Breast epithelium (tissue), 4 donors: ENCODE results near the gene RRAD. TPM values are rescaled to one million over a fixed set of nuclear protein-coding genes. Genes with fewer than 3 reads are reported as not detected.

ENCODE experiments used
- DNase-seq, 2 donors: peaks; one replicate each; pipeline ENCODE4 v3.0.0-alpha.2; 2019; ENCODE audit warnings: low spot score in 2 of 2
- H3K27ac ChIP-seq, 2 donors: fragments of 200-600 bp; sonication (generic) in 1 of 2; one replicate each; pipeline ENCODE4 v1.5.1; 2016 to 2019; ENCODE audit warnings: mild to moderate bottlenecking in 1 of 2
- H3K27me3 ChIP-seq, 2 donors: fragments of 200-600 bp; sonication (generic) in 1 of 2; one replicate each; pipeline versions ENCODE4 v1.5.1 to v1.6.0; 2017 to 2019; ENCODE audit warnings: control low read depth in 1 of 2, mild to moderate bottlenecking in 1 of 2
- H3K36me3 ChIP-seq: fragments of 200-600 bp; one replicate; pipeline ENCODE4 v1.5.1; 2019
- H3K4me1 ChIP-seq, 2 donors: fragments of 200-600 bp; sonication (generic); one replicate each; pipeline ENCODE4 v1.5.1; 2016 to 2019; ENCODE audit warnings: control low read depth in 1 of 2
- H3K4me3 ChIP-seq, 3 donors: fragments of 200-600 bp; sonication (generic); 1 replicate in 2 of 3; 2 replicates in 1 of 3; pipeline ENCODE4 v1.5.1; 2016 to 2019; ENCODE audit warnings: mild to moderate bottlenecking in 3 of 3, moderate library complexity in 2 of 3
- H3K9me3 ChIP-seq, 2 donors: fragments of 200-600 bp; sonication (generic) in 1 of 2; one replicate each; pipeline ENCODE4 v1.5.1; 2016 to 2019; ENCODE audit warnings: control low read depth in 1 of 2
- POLR2A ChIP-seq: fragments of 450-650 bp; IDR thresholded peaks from one replicate; pipeline ENCODE4 v1.6.1; 2016; ENCODE audit warnings: antibody characterized with exemption, mild to moderate bottlenecking, moderate library complexity
- POLR2AphosphoS5 ChIP-seq, 3 donors: sonication (generic); formaldehyde crosslinking; IDR thresholded peaks; one replicate each; pipeline ENCODE4 v1.6.1; 2017; ENCODE audit warnings: antibody characterized with exemption in 3 of 3
- intact Hi-C: fragments of 100-400 bp; cut with DNase I; formaldehyde crosslinking; loops from one replicate; pipeline ENCODE4 v1.15.1; 2023; ENCODE audit warnings: low total_unique reads
- total RNA-seq, 3 donors: library from RNA; depleted of rRNA; stranded (reverse); fragments of >200 nt; gene quantifications; one replicate each; pipeline ENCODE4 v1.1.0, GENCODE V29; 2016
- TF ChIP-seq, protein P1 (sequence below), 3 donors: fragments of 450-650 bp; IDR thresholded peaks; one replicate each; pipeline ENCODE4 v1.5.1; 2016 to 2017; ENCODE audit warnings: antibody characterized with exemption in 3 of 3, mild to moderate bottlenecking in 3 of 3, moderate library complexity in 3 of 3

The RRAD gene
- total RNA-seq, 3 donors from 2014 or later = 7.7 to 11.1 (median 8.0) TPM

DNA sequence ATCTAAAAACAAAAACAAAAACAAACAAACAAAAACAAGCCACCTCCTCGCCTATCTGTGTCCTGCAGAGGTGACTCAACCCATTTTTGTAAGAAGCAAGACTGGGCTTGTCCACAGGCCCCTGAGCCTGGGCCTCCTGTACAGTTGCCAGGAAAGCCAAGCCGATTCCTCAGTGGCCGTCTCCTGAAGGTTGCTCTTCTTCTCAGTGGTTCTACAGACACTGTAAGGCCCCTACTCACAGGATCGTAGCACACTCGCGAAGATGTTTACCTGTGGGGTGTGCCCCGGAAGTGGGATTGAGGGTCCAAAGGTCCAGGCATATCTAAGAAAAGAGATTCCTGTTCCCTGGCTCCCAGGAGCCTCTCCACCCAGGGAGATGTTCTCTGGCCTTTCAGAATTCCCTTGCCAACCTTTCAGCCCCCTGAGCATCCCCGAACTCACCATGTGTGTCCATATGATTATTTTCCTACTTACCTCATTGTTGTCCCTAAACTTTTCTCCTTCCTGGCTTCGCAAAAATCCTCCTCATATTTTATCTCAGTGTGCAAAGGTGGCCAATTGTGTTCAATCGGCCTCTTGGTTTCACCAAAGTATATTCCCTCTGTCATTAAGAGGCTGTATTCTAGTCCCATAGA lies 28.2 kb upstream of the RRAD start:
- no peaks in the 10 kb centered on the region for H3K36me3 ChIP-seq
- no peaks in the 10 kb centered on the region for H3K4me1 ChIP-seq
- intact Hi-C loops = no loop called here
- no peak for DNase-seq
- no peak overlapping the region for H3K4me3 ChIP-seq
- no peak for TF ChIP-seq POLR2AphosphoS5 (IDR thresholded peaks at IDR 0.05)
- TF ChIP-seq POLR2A = no peak
- TF ChIP-seq, protein P1, sequence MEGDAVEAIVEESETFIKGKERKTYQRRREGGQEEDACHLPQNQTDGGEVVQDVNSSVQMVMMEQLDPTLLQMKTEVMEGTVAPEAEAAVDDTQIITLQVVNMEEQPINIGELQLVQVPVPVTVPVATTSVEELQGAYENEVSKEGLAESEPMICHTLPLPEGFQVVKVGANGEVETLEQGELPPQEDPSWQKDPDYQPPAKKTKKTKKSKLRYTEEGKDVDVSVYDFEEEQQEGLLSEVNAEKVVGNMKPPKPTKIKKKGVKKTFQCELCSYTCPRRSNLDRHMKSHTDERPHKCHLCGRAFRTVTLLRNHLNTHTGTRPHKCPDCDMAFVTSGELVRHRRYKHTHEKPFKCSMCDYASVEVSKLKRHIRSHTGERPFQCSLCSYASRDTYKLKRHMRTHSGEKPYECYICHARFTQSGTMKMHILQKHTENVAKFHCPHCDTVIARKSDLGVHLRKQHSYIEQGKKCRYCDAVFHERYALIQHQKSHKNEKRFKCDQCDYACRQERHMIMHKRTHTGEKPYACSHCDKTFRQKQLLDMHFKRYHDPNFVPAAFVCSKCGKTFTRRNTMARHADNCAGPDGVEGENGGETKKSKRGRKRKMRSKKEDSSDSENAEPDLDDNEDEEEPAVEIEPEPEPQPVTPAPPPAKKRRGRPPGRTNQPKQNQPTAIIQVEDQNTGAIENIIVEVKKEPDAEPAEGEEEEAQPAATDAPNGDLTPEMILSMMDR (IDR thresholded peaks at IDR 0.05) = no peak
- H3K9me3 ChIP-seq = no peaks in the 10 kb centered on the region
- peaks cover 0 to 8% of the 10 kb centered on the region in 2 donors for H3K27me3 ChIP-seq
- no peak overlapping the region for H3K27ac ChIP-seq

DNA sequence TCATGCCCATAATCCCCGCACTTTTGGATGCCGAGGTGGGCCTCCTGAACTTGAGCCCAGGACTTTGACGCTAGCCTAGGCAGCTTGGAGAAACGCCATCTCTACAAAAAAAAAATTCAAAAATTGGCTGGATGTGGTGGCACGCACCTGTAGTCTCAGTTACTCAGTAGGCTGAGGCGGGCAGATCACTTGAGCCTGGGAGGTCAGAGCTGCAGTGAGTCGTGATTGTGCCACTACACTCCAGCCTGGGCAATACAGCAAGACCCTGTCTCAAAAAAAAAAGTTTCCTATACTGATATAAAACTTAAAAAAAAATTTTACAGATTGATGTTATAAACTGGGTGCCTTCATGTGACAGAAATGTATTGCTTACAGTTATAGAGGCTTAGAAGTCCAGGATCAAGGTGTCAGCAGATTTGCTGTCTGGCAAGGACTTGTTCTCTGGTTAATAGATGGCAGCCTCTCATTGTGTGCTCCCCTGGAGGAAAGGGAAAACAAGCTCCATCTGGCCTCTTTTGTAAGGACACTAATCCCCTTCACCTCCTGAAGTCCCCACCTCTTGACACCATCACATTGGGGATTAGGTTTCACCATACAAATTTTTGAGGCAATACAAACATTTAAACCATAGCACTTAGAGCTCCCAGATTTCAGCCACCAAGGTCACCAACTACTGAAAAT lies 27.2 kb upstream of the RRAD start:
- TF ChIP-seq POLR2AphosphoS5 (IDR thresholded peaks at IDR 0.05) (no peak), POLR2A (no peak)
- TF ChIP-seq, protein P1 (IDR thresholded peaks at IDR 0.05) = no peak
- intact Hi-C loops = no loop called here
- H3K27me3 ChIP-seq = peaks cover 0 to 8% of the 10 kb centered on the region in 2 donors

DNA sequence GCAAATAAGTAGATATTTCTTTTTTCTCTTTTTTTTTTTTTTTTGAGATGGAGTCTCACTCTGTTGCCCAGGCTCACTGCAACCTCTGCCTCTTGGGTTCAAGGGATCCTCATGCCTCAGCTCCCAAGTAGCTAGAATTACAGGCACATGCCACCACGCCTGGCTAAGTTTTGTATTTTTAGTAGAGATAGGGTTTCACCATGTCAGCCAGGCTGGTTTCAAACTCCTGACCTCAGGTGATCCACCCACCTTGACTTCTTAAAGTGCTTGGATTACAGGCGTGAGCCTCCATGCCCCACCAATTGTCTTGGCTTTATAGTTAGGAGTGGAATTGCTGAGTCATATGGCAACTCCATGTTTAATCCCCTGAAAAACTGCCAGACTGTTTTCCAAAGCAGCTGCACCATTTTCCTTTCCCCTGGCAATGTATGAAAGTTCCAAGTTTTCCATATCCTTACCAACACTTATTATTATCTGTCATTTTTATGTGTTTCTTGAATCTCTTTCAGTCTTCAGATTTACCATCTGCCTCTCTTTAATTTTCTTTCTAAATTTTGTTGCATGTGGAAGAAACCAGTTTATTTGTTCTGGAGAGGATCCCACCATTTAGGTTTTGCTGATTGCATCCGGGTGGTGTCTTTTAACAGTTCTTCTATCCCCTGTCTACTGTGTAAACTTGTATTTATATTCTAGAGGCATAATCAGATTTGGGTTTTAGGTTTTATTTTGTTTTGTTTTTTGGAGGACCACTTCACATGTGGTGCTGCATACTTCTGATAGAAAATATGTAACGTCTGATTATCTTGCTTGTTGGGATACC lies 25.8 kb upstream of the RRAD start:
- H3K9me3 ChIP-seq = no peaks in the 10 kb centered on the region
- H3K27ac ChIP-seq = no peak overlapping the region
- H3K4me1 ChIP-seq = no peaks in the 10 kb centered on the region
- intact Hi-C loops = no loop called here
- TF ChIP-seq, protein P1 (IDR thresholded peaks at IDR 0.05) = no peak
- TF ChIP-seq POLR2A (no peak), POLR2AphosphoS5 (IDR thresholded peaks at IDR 0.05) (no peak)
- H3K27me3 ChIP-seq = peaks cover 0 to 8% of the 10 kb centered on the region in 2 donors
- H3K4me3 ChIP-seq = no peak overlapping the region
- DNase-seq = no peak
- H3K36me3 ChIP-seq = no peaks in the 10 kb centered on the region

More for the DNA sequence above, 27.2 kb upstream of the RRAD start:
- Histone ChIP-seq H3K4me1 (no peaks in the 10 kb centered on the region), H3K9me3 (no peaks in the 10 kb centered on the region), H3K27ac (no peak overlapping the region), H3K36me3 (no peaks in the 10 kb centered on the region), H3K4me3 (no peak overlapping the region)
- no peak for DNase-seq

DNA sequence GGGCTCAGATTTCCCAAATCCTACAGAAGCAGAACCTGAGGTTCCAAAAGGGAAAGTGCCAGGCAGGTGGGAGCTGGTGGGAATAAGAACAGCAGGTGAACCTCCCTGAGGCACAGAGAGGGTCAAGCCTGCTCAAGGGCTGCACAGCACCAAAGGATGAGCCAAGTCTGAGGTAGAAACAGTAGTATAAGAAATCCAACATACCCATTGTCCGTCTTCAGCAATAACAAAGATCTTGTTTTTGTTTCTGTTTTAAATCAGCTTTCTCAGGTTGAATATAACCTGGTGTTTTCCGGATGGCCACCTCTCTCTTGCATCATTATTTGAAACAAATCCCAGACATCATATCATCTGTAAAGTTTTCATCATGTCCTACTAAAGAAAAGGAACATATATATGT lies 25.1 kb upstream of the RRAD start:
- no peaks in the 10 kb centered on the region for H3K36me3 ChIP-seq
- intact Hi-C loops = no loop called here
- no peaks in the 10 kb centered on the region for H3K9me3 ChIP-seq
- H3K4me1 ChIP-seq = no peaks in the 10 kb centered on the region
- no peak overlapping the region for H3K27ac ChIP-seq
- no peak overlapping the region for H3K4me3 ChIP-seq
- no peak for DNase-seq
- peaks cover 0 to 8% of the 10 kb centered on the region in 2 donors for H3K27me3 ChIP-seq
- TF ChIP-seq POLR2AphosphoS5 (IDR thresholded peaks at IDR 0.05) = no peak
- TF ChIP-seq POLR2A = no peak
- TF ChIP-seq, protein P1 (IDR thresholded peaks at IDR 0.05) = no peak
